ENCODE results near the gene FNIP2.

GRCh38 chr4:158781963-158782362, 13.1 kb downstream of the FNIP2 start:
- TF ChIP-seq L3MBTL2 (conservative IDR thresholded peaks at IDR 0.05) (no peak), SP1 (IDR thresholded peaks at IDR 0.05) (no peak), TARDBP (IDR thresholded peaks at IDR 0.05) (no peak), FOXA1 (IDR thresholded peaks at IDR 0.05) (no peak), BHLHE40 (IDR thresholded peaks at IDR 0.05; ENCODE audit: borderline replicate concordance) (no peak), CTBP1 (IDR thresholded peaks at IDR 0.05; ENCODE audit: borderline replicate concordance) (no peak)

All from HEK293T (cell line).